ENCODE data around the gene NFIA.

- TF ChIP-seq, protein P1, sequence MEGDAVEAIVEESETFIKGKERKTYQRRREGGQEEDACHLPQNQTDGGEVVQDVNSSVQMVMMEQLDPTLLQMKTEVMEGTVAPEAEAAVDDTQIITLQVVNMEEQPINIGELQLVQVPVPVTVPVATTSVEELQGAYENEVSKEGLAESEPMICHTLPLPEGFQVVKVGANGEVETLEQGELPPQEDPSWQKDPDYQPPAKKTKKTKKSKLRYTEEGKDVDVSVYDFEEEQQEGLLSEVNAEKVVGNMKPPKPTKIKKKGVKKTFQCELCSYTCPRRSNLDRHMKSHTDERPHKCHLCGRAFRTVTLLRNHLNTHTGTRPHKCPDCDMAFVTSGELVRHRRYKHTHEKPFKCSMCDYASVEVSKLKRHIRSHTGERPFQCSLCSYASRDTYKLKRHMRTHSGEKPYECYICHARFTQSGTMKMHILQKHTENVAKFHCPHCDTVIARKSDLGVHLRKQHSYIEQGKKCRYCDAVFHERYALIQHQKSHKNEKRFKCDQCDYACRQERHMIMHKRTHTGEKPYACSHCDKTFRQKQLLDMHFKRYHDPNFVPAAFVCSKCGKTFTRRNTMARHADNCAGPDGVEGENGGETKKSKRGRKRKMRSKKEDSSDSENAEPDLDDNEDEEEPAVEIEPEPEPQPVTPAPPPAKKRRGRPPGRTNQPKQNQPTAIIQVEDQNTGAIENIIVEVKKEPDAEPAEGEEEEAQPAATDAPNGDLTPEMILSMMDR (IDR thresholded peaks at IDR 0.05), result no peak
- no peak for TF ChIP-seq POLR2A (IDR thresholded peaks at IDR 0.05)
Observed at GRCh38 chr1:61247051-61247825, 164.9 kb downstream of the NFIA start.

Data from esophagus squamous epithelium (tissue), 4 donors.